Mammary epithelial cell (primary cell): ENCODE data around the gene PFKFB3.

Experiments used
- CTCF ChIP-seq, 2 donors: IDR thresholded peaks in 1 of 2; conservative IDR thresholded peaks in 1 of 2; 2 replicates each; pipeline ENCODE4 v1.5.1; 2011 to 2012; ENCODE audit warnings: inconsistent platforms in 2 of 2, low read length in 2 of 2, mild to moderate bottlenecking in 2 of 2, control low read depth in 1 of 2, low read depth in 1 of 2; ENCODE audit not compliant: insufficient read depth in 1 of 2; ENCODE audit errors: extremely low read depth in 1 of 2
- EZH2 ChIP-seq: IDR thresholded peaks from 2 replicates; pipeline ENCODE4 v1.6.1; 2012; ENCODE audit warnings: low read length, inconsistent platforms, borderline replicate concordance

- TF ChIP-seq CTCF (conservative IDR thresholded peaks at IDR 0.05 in 1 of 2, IDR thresholded peaks at IDR 0.05 in 1 of 2; ENCODE audit: extremely low read depth in 1 of 2, insufficient read depth in 1 of 2, low read depth in 1 of 2, low read length in 2 of 2) (no peak), EZH2 (no peak)
Observed at GRCh38 chr10:6162589-6163356, 40.0 kb upstream of the PFKFB3 start.
